ENCODE data around the gene KHSRP.
A peak's percentile ranks its signal among the peaks of the same experiment; 100 is the strongest.
"Not testable (repeated sequence)": the region's sequence is repeated elsewhere in the genome, so short reads cannot be mapped to it uniquely, and the experiment has no call there.

KHSRP gene

DNA sequence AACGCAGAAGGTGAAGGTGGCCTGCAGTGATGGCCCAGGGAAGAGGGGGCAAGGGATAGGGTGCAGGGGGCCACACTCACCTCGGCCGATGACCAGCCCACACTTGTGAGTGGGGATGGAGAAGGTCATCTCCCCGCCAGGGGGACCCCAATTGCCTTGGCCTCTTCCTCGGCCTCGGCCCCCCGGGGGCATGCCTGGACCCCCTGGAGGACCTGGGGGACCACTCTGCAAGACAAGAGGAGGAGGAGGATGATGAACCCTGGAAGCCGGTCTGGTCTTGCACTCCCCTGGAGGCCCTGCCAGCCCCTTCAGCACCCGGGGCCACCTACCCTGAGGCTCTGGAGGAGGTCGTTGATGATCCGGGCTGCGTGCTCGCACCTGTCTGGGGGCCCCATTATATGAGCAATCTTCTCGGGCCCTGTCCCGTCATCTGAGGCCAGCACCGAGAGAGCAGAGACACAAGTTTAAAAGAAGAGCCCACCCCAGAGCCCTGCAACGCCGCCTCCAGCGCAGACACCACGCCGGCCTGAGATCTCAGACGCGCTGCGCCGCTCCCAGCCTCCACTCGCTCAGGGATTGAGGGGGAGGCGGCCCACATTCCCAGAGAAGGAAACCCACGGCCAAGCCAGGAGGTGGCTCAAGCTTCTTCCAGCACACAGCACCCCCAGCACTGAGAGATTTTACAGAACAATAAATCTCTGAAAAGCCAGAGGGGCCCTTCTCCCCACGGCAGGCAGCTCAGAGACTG lies 7.8 kb downstream of the KHSRP start:
- DNase-seq, result no peak

DNA sequence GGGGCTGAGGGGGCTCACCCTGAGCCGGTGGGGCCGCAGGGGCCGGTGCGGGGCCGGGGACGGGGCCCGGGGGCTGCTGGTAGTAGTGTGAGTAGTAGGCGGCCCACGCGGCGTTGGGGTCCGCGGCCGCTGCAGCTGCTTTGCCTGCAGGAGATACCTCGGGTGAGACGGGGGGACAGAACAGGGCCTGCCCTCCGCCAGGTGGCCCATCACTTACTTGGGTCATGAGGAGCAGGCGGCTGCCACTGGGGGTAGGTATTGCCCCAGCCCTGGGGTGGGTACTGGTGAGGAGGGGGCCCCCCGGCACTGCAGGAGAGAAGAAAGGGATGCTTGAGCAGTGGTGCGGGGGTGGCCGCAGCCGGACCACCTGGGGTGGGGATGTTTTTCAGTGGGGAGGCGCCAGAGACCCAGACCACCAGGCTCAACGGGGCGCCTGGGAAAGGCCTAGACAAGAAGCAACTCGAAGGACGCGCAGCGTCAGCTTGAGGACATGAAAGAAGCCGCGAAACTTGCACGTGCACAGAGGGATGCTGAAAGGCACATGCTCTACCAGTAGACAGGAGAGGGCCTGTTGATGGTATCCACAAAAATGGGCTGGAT lies 8.9 kb downstream of the KHSRP start:
- DNase-seq, result no peak

DNA sequence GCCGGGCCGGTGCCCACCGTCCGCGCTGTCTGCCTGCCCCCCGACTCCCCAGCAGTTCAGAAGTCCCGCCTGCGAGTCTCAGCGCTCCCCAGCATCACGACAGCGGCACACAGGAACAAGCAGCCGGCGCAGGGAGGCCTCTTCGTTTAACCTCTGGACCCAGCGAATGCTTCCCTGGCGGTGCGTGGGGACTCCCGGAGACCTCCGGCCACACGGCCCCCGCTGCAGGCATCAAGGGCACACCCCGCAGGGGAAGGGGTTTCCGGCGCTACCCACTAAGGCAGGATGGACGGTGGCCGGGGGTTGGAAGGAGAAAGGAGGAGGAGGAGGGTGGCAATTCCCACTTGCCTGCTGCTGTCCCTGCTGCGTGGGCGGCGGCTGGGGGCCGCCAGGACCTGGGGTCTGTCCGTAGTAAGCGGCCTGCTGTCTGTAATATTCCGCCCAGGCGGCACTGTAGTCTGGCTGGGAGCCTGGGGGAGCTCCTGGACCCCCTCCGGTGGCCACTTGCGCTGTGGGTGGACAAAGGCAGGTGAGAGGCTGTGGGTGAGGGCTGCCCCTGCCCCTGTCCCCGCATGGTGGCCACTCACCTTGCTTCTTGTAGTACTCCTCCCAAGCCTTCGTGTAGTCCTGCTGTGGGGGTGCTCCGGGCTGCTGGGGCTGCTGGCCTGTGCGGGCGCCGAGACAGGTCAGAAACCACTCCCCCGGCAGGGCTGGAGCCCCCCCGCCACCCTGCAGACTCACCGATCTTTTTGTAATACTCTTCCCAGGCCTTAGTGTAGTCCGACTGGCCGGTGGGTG lies 9.6 kb downstream of the KHSRP start:
- DNase-seq, result no peak

DNA sequence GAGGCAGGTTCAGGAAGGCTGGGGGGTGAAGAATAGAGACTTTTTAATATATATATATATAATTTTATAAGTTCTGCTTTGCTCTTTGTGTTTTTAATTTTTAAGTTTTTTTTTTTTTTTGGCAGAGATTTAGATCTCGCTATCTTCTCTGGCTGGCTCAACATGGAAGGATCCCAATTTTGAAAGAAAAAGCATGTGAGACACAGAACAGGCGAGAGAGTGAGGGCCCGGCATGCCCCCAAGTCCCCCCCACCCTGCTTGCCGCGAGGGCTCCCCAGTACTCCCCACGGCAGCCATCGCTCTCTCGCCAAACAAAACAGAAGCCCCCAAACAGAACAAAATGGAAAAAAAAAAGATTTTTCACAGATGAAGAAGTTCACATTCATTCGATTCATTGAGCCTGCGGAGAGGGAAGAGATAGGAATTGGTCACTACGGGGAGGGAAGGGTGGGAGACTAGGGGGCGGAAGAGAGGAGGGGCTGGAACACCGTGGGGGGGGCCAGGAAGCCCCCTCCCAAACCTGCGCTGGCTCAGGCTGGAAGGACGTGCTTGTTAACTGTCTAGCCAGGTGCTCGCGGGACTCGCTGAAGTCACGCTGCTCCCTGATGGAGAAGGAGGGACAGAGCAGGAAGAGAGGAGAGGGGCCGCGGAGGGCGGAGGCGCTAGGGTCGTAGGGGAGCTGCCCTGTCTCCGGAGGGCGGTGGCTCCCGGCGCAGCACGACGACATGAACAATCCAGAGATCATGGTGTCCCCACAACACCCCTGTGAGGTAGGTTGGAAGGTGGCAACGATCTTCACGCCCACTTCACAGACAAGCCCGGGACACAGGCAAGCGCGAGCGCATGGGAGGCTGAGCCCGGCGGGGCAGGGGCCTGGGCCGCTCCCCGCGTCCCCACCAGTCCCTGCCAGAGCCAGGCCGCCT lies 10.6 kb downstream of the KHSRP start:
- DNase-seq, result no peak

DNA sequence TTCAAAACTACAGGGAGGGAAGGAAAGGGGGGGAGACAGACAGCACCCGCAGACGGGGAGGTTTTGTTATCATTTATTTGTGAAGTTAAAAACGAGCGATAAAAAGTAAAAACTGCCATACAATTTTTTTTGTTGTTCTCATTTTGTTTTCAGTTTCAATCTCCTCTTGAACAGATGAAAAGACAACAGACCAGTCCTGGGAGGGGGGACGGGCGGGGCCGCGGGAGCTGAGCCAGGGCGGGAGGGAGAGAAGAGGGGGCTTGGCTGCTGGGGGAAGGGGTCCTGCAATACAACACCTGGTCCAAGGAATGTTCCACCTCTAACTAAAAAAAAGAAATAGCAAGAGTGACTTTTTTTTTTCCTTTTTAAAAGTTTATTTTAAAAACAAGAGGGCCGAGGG lies 11.3 kb downstream of the KHSRP start:
- DNase-seq, result no peak

DNA sequence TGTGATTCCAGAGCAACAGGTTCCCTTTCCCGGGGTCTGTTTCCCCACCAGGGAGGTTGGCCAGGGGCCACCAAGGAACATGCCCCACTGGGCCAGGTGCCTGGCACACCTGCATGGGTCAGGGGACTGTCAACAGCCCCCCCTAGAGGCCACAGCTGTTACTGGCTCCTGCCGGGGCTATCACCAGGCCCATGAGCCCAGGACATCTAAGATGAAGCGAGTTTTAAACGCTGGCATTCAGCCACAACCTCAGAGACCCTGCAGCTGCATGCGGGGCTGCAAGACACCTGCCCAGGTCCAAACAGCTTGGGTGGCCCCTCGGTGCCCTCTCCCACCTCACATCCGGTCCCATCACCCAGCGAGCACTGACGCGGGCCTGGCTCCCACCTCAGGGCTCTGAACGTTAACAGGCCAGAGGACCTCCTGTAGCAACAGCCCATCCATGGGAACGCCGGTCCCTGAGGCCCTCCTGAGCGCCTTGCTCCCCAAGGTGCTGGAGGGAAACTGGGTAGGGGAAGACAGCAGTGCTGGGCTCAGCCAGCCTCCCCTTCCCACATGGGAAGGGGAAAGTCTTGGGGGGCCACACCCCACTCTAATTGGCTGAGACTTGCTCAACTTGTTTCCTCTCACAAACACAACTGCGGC lies 12.0 kb downstream of the KHSRP start:
- DNase-seq, result no peak

DNA sequence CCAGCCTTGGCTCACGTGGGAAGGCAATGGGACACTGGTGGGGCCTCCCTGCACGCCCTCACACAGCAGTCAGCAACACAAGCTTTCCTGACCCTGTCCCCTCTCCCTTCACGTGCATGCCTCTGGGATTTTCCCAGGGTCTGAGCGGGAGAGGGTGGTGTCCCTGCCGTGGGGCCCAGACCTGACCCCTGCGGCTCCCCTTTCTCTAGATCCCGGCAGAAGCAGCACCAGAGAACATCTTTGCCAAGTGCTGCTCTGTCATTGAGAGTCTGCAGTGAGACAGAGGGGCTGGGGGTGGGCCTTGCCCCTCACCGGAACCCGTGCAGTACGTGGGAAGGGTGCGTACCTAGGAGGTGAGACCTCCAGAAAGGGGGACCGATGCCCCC lies 12.6 kb downstream of the KHSRP start:
- no peak for DNase-seq

DNA sequence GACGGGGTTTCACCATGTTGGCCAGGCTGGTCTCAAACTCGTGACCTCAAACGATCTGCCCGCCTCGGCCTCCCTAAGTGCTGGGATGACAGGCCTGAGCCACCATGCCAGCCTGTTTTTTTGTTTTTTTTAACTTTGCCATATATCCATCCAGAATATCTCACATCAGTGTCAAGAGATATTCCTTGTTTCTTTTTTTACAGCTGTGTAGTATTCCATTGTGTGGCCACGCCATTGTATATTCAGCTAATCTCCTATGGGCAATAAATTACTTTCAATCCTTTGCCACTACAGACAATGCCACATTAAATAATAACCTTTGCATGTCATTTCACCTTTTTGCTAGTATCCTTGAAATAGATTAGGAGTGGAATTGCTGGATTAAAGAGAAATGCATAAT lies 15.3 kb downstream of the KHSRP start:
- DNase-seq, result no peak

DNA sequence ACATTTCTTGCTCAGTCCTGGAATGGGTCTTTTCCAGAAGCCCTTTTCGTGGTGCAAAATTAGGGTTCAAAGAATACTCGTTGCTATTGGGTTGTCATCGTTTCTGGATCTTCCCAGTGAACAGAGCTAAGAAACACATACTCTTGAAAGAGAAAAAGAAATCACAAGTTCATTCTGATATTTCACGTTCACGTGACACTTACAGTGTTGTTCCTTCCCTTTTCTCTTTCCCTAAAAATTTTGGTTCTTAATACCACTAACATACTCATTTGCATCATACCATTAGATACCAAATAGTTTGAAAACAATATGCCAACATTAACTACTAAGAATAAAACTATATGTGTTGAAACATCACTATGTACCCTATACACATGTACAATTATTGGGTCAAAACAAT lies 18.2 kb downstream of the KHSRP start:
- DNase-seq, result no peak

DNA sequence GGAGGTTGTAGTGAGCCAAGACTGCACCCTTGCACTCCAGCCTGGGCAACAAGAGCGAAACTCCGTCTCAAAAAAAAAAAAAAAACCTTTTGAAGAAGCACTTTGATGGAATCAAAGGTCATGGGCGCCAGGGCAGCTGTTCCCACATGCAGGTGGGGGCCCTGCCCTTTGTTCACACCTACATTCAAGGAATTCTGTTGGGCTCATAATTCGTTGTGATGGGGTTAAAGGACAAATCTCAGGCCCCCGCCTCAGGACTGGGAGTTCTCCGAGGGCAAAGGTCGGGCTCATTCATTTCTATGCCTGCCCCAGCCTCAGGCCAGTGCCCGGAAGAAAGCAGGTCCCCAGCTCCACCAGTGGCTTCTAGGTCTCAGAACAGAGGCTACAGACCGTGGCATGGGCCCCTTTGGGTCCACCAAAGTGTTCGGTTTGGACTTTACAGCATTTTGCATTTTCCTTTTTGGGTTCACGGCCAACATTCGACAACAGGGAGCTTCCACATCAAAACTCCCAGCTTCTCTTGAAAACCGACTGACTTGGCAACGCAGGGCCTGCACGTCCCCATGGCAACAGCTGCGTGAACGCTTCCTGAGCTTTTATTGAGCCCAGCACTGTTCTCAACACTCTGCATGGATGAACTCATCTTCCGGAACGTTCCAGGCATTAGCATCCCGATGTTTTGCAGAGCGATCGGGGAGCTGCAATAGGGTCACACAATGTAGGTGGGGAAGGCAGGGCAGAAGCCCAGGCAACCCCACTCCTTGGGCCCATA lies 21.6 kb downstream of the KHSRP start:
- no peak for DNase-seq

DNA sequence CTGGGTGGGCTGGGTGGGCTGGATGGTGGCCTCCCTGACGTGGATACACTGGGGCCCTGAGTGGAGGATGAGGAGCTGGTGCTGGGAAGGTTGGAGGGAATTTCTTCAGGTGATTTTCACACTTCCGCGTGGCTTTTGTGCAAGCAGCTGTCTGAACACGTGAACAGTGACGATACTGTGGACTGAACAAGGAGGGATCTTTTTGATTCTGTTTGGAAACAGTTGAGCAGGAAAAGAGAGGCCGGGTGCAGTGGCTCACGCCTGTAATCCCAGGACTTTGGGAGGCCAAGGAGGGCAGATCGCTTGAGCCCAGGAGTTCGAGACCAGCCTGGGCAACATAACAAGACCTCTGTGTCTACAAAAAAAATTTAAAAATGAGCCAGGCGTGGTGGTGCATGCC lies 22.6 kb downstream of the KHSRP start:
- DNase-seq, result no peak

DNA sequence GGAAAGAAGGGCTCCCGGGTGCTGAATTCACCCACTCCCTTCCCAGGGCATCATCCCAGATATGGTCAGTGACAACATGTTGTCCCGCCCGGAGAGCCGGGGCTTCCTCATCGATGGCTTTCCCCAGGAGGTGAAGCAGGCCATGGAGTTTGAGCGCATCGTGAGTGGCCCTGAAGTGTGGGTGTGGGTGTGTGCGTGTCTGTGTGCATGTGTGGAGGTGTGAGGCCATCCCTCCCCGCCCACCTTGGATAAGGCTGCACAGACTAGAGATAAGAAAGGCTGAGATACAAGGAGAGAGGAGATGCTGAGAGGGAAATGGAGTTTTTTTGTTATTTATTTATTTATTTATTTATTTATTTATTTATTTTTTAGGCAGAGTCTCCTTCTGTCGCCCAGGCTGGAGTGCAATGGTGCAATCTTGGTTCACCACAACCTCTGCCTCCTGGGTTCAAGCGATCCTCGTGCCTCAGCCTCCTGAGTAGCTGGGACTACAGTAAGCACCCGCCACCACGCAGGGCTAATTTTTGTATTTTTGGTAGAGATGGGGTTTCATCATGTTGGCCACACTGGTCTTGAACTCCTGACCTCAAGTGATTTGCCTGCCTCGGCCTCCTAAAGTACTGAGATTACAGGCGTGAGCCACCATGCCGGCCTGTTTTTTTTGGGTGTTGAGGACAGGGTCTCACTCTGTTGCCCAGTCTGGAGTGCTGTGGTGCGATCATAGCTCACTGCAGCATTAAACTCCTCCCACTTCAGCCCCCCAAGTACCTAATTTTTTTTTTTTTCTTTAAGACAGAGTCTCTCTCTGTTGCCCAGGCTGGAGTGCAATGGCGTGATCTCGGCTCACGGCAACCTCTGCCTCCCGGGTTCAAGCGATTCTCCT lies 24.3 kb downstream of the KHSRP start:
- DNase-seq, result not testable (repeated sequence)

DNA sequence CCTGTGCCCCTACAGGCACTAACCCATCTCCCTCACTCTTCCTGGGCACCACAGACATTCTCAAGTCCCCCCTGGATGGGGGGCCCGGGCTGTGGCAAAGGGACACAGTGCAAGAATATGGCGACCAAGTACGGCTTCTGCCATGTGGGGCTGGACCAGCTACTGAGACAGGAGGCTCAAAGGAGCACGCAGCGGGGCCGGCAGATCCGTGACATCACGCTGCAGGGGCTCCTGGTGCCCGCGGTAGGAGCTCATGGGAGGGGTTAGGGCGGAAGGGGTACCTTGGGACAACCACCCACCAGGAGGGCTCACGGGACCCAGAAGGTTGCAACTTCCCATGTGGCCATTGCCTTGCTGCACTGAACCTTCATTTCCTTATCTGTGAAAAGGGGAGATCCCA lies 28.3 kb downstream of the KHSRP start:
- no peak for DNase-seq

DNA sequence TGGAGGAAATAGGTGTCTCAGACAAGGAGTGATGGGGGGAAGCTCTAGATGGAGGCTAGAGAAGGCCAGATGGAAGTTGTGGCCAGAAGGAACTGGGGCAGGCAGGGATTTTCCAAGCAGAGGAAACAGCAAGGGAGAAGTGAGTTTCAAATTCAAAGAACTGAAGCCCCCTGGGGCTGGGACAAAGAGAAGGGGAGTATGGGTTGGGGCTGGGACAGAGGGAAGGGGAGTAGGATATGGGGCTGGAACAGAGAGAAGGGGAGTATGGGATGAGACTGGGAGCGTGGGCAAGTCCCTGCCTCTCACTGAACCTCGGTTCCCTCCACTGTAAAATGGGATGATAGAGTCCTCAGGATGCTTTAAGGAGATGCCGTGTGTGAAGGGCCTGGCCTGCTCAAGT lies 29.8 kb downstream of the KHSRP start:
- DNase-seq, result no peak

DNA sequence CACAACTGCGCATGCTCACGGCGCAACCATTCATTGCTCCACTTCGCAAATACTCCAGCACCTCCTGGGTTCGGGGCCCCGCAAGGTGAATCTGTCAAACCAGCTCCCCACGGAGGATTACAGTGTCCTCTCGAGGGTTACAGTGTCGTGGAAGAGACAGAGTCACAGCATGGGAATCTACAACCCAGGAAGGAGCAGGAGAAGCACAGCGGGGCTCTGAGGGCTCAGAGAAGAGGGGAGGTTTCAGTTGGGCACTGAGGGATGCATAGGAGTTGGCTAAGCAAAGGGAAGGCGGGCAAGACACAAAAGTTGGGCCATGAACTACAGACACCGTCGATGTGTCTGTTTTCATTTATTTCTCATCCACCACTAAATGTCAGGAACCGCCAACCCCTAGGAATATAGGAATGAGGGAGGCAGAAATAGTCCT lies 30.6 kb downstream of the KHSRP start:
- no peak for DNase-seq

DNA sequence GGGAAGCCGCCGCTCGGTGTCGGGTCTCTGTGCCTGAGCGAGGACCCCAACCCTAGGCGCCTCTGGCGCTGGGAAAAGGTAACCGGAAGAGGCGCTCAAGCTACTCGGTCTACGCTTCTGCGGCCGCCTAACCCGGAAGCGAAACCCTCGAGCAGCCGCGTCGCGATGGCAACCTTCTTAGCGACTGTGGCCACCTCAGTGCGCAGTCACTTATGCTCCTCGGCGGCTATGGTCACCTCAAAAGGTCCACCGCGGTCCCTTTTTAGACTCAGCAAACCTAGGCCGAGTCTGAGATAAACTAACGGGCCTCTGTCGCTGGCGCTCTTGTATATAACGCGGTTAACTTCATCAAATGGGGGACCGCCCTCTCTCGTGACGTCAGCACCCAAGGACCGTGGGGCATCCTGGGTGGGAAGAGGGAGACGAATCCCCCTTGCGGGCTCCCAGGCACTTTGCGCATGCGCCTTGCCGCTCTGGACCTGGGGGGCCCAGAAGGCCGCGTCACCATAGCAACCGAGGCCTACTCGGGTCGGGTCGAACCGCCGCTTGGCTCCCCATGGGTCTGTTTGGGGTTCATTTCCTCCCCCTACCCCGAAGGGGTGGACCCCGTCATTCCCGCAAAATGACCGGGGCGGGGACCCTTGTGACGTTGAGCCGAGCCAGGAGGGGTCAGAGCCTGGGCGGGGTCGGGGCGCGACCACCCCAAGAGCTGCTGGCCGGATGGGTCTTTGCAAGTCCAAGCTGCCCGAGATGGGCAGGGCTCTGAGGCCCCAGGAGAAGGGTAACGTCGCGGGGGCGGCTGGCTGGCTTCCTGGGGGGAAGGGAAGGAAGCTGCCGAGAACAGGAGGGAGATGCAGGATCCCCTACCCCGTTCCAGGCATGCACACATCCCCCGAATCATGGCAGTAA lies 31.3 kb downstream of the KHSRP start, which contains the start of gene GTF2F1:
GTF2F1 (minus strand) TSS at position 91 of the 909 bp plus-strand sequence. CDS start 169 bp downstream, outside the sequence.
- peak; percentile 96 for DNase-seq

DNA sequence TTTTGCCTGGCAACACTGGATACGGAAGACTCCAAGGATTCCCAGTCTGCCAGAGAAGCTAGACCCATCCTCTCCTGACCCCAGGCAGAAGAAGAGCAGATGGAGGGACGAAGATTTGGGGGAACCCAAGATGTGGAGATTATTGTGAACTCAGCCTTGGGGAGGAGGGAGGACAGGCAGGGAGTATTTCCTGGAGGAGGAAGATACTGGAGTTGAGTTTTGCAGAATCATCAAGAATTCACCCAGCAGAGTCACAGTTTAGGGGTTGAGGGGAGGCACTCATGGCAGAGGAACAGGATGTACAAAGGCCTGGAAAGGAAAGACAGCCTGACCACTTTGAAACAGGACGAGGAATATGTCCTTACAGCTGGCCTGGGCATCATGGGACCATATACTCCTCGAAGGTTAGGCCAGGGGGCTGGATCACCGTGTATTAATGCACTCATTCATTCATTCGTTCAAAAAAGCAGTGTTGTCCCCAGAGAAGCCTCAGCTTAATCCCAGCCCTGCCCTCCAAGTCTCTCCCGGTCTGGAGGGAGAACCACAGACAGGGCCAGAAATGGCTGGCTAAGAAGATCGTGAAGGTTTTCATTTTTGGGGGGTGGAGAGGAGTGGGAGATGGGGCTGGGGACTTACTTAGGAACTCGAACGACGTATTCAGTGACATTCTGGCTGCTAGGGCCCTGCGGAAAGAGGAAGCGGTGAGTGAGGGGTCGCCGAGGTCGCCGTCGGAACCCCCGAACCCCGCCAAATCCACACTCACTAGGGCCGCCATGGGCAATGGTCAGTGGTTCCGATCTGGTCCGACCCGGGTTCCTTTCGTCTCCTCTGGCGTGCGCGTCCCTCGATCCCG lies 32.2 kb downstream of the KHSRP start:
- DNase-seq, result no peak

DNA sequence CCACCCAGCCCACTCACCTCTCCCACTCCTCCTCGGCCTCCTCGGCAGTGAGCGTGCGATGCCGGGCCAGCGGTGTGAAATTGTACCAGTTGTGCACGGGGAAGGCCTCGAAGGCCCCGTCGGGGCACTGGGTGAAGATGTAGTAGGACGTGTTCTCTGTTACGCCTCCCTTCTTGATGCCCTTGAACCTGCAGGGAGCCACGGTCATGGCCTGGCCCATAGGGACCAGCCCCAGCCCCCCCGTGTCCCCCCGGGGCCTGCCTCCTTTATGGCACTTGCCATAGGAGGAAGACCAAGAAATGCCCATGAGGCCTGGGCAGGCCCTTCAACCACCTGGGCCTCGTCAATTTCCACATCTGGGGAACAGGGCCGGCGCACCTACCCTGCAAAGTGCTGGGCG lies 37.2 kb downstream of the KHSRP start:
- DNase-seq, result no peak

Data from NK-92 treated with Interleukin-12 subunit alpha and Interleukin-12 subunit beta, amount 100 ng/mL, for 24 hours (cell line).